MCF 10A (cell line): ENCODE results near the gene SLC6A4. TPM values are rescaled to one million over a fixed set of nuclear protein-coding genes. Genes with fewer than 3 reads are reported as not detected.

ENCODE experiments used
- BruUV-seq: library from RNA; stranded (reverse); fragments of 400-500 nt; replicated peaks from 2 replicates; lab custom pipeline; 2021; lab: Mats Ljungman, UMichigan
- CTCF ChIA-PET: fragments of 300-600 bp; sonication (Branson Sonifier 250); formaldehyde crosslinking; extraction: SDS; loops from one replicate; lab custom pipeline; 2021; ENCODE audit warnings: antibody characterized with exemption, inconsistent platforms; lab: Yijun Ruan, JAX
- POLR2A ChIA-PET: fragments of 300-600, 350-650 bp; sonication (Branson Sonifier 250); formaldehyde crosslinking; extraction: SDS; loops from one replicate; lab custom pipeline; 2020; ENCODE audit warnings: antibody characterized with exemption, inconsistent platforms; lab: Yijun Ruan, JAX
- DNase-seq: peaks from one replicate; pipeline ENCODE4 v3.0.0-alpha.2; 2018; ENCODE audit not compliant: unreplicated experiment
- H3K27ac Mint-ChIP-seq: one replicate; pipeline ENCODE4 v1.8.0; 2022; ENCODE audit warnings: mild to moderate bottlenecking, low read depth, mixed read lengths; ENCODE audit not compliant: unreplicated experiment
- H3K27me3 Mint-ChIP-seq: one replicate; pipeline ENCODE4 v1.8.0; 2022; ENCODE audit warnings: mixed read lengths; ENCODE audit not compliant: insufficient read depth, unreplicated experiment
- H3K36me3 Mint-ChIP-seq: one replicate; pipeline ENCODE4 v1.8.0; 2022; ENCODE audit warnings: mild to moderate bottlenecking, moderate library complexity, mixed read lengths; ENCODE audit not compliant: insufficient read depth, unreplicated experiment
- H3K4me1 Mint-ChIP-seq: one replicate; pipeline ENCODE4 v1.8.0; 2022; ENCODE audit warnings: mixed read lengths; ENCODE audit not compliant: insufficient read depth, unreplicated experiment
- H3K4me3 Mint-ChIP-seq: one replicate; pipeline ENCODE4 v1.8.0; 2022; ENCODE audit warnings: mild to moderate bottlenecking, moderate library complexity, mixed read lengths; ENCODE audit not compliant: unreplicated experiment
- H3K9me3 Mint-ChIP-seq: one replicate; pipeline ENCODE4 v1.8.0; 2022; ENCODE audit warnings: mixed read lengths; ENCODE audit not compliant: unreplicated experiment
- CTCF ChIP-seq: fragments of 200-600 bp; IDR thresholded peaks from one replicate; pipeline ENCODE4 v1.8.0; 2022; ENCODE audit warnings: antibody characterized with exemption, mild to moderate bottlenecking; ENCODE audit not compliant: unreplicated experiment
- intact Hi-C: fragments of 100-400 bp; cut with micrococcal nuclease; formaldehyde crosslinking; loops from 2 replicates; pipeline ENCODE4 v1.14.1; 2022
- total RNA-seq: library from RNA; stranded (reverse); gene quantifications from 2 replicates; pipeline ENCODE4 v1.2.3, GENCODE V29; 2022

The SLC6A4 gene
- total RNA-seq, 1 experiment from 2014 or later, result not detected

DNA sequence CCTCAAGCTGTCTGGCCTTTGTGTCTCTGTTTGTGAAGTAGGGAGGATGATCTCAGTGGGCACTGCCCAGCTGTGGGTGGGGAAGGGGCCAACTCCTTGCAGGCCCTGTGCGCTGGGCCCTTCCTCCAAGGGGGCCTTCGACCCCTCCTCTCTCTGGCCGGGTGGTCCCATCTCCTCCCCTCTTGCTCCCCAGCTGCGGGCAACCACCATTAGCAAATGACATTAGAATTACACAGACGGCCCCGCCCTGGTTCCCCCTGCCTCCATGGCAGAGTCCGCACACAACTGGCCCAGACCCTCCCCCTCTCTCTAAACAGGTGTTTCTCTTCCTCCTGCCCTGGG, 2.5 kb upstream of the SLC6A4 start:
- no peak for TF ChIP-seq CTCF
- ChIA-PET POLR2A (interaction anchor here (0.7 kb wide), 1 partner anchor 41 kb away, joined by 3 read pairs; no protein-coding TSS in a partner anchor), CTCF (interaction anchor here (1.6 to 2.8 kb wide), 2 partner anchors 10 to 133 kb away, joined by 8 to 15 read pairs; no protein-coding TSS in a partner anchor)
- no TSS peak for BruUV-seq
- H3K9me3 Mint-ChIP-seq, result no peaks in the 10 kb centered on the region
- H3K27ac Mint-ChIP-seq, result no peak overlapping the region
- peaks cover 9% of the 10 kb centered on the region for H3K4me1 Mint-ChIP-seq
- H3K27me3 Mint-ChIP-seq, result peaks cover 45% of the 10 kb centered on the region
- no peak overlapping the region for H3K4me3 Mint-ChIP-seq
- intact Hi-C loops, result no loop called here
- H3K36me3 Mint-ChIP-seq, result no peaks in the 10 kb centered on the region
- DNase-seq, result no peak

DNA sequence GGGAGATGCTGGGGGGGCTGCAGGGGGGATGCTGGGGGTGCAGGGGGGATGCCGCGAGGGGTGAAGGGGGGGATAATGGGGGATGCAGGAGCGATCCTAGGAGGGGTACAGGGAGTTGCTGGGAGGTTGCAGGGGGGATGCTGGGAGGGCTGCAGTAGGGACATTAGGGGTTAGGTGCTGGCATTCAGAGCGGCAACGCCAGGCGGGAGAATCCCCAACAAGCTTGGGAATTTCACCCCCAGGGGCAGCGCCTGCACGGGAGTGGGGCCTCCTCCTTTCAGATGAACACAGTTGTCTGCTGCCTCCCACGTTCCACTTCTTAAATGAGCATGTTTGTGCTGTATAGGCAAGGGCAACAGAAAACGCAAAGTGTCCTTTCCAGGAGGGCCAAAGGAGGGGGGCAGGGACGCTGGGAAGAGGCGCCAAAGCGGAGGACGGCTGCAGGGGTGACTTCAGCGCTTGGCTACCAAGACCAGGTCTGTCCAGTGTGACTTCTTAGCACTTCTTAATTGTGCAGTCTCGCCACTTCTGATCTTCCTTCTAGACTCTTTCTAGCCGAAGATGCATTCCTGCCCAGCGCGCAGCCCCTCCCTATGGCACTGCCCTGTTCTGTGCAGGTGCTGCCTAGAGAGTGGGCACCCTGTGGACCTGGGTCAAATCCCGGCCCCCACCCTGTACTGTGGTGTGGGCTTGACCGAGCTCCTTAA, 2.0 kb upstream of the SLC6A4 start:
- no peak for DNase-seq
- H3K4me3 Mint-ChIP-seq, result no peak overlapping the region
- peaks cover 9% of the 10 kb centered on the region for H3K4me1 Mint-ChIP-seq
- H3K36me3 Mint-ChIP-seq, result no peaks in the 10 kb centered on the region
- ChIA-PET CTCF (interaction anchor here (1.1 to 2.8 kb wide), 4 partner anchors 8 to 132 kb away, joined by 5 to 15 read pairs (median 8); no protein-coding TSS in a partner anchor), POLR2A (interaction anchor here (0.6 to 1.1 kb wide), 3 partner anchors 11 to 1903 kb away, joined by 3 to 4 read pairs (median 3); no protein-coding TSS in a partner anchor)
- intact Hi-C loops, result loop anchor here (2.0 kb wide), 1 partner anchor 133 kb away; no protein-coding TSS in a partner anchor
- H3K9me3 Mint-ChIP-seq, result no peaks in the 10 kb centered on the region
- TF ChIP-seq CTCF, result no peak
- no peak overlapping the region for H3K27ac Mint-ChIP-seq
- H3K27me3 Mint-ChIP-seq, result peaks cover 50% of the 10 kb centered on the region
- BruUV-seq, result no TSS peak

DNA sequence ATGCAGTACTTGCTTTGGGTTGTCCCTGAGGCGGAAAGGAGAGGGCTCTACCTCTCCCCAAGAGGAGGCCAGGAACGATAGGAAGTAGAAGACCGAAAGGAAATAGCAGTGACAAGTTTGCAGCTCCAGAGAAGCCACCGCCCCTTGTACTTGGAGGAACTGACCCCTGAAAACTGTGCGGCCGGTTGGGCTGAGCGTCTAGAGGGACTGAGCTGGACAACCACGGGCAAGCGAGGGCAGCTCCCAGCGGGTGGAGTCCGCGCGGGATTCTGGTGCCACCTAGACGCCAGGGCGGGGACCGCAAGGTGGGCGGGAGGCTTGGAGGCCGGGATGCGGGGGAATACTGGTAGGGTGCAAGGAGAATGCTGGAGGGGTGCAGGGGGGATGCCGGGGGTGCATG, 1.3 kb upstream of the SLC6A4 start:
- BruUV-seq, result no TSS peak
- intact Hi-C loops, result loop anchor here (1.0 to 2.0 kb wide), 2 partner anchors 111 to 132 kb away; no protein-coding TSS in a partner anchor
- Mint-ChIP-seq H3K4me3 (peak overlapping the region; percentile 35), H3K27ac (no peak overlapping the region), H3K27me3 (peaks cover 57% of the 10 kb centered on the region), H3K9me3 (no peaks in the 10 kb centered on the region), H3K4me1 (peaks cover 9% of the 10 kb centered on the region), H3K36me3 (no peaks in the 10 kb centered on the region)
- TF ChIP-seq CTCF, result peak; percentile 37
- peak; percentile 57 for DNase-seq
- CTCF ChIA-PET, result interaction anchor here (0.5 to 2.8 kb wide), 10 partner anchors 9 to 132 kb away, joined by 3 to 15 read pairs (median 4); no protein-coding TSS in a partner anchor
- POLR2A ChIA-PET, result interaction anchor here (0.6 to 1.1 kb wide), 3 partner anchors 11 to 1902 kb away, joined by 3 to 4 read pairs (median 3); no protein-coding TSS in a partner anchor

- no peak for DNase-seq
- POLR2A ChIA-PET, result interaction anchor here (0.9 to 1.1 kb wide), 2 partner anchors 10 to 110 kb away, joined by 3 read pairs; no protein-coding TSS in a partner anchor
- intact Hi-C loops, result loop anchor here (1.0 to 2.0 kb wide), 2 partner anchors 111 to 131 kb away; no protein-coding TSS in a partner anchor
- no TSS peak for BruUV-seq
- Mint-ChIP-seq H3K27ac (no peak overlapping the region), H3K36me3 (no peaks in the 10 kb centered on the region), H3K4me3 (peak overlapping the region; percentile 48), H3K9me3 (no peaks in the 10 kb centered on the region), H3K27me3 (peaks cover 59% of the 10 kb centered on the region), H3K4me1 (peaks cover 9% of the 10 kb centered on the region)
- no peak for TF ChIP-seq CTCF
- CTCF ChIA-PET, result interaction anchor here (0.5 to 2.8 kb wide), 10 partner anchors 9 to 131 kb away, joined by 3 to 15 read pairs (median 4); no protein-coding TSS in a partner anchor
Observed at GRCh38 chr17:30236297-30236624, 764 bp upstream of the SLC6A4 start.
